Loucy (cell line): ENCODE results near the gene RRN3.
"Not testable (repeated sequence)": the region's sequence is repeated elsewhere in the genome, so short reads cannot be mapped to it uniquely, and the experiment has no call there.

ENCODE experiments used
- H2AFZ ChIP-seq: fragments of 200-600 bp; sonication (generic); 2 replicates; pipeline ENCODE4 v1.6.0; 2016; ENCODE audit warnings: antibody characterized with exemption, mild to moderate bottlenecking, low read length, moderate library complexity
- H3F3A ChIP-seq: fragments of 200-600 bp; 2 replicates; pipeline ENCODE4 v1.6.0; 2016; ENCODE audit warnings: antibody characterized with exemption, low read depth, mild to moderate bottlenecking
- H3K27me3 ChIP-seq: fragments of 200-600 bp; sonication (generic); 2 replicates; pipeline ENCODE4 v1.6.1; 2014; ENCODE audit warnings: low read length, mild to moderate bottlenecking; ENCODE audit not compliant: insufficient read depth, poor library complexity, severe bottlenecking
- H3K36me3 ChIP-seq: fragments of 200-600 bp; sonication (generic); 2 replicates; pipeline ENCODE4 v1.6.1; 2016; ENCODE audit warnings: low read length; ENCODE audit not compliant: insufficient read depth
- H3K4me1 ChIP-seq: fragments of 200-600 bp; sonication (generic); 2 replicates; pipeline ENCODE4 v1.5.1; 2014; ENCODE audit warnings: low read length, mild to moderate bottlenecking; ENCODE audit not compliant: insufficient read depth, poor library complexity, severe bottlenecking
- H3K4me2 ChIP-seq: fragments of 200-600 bp; sonication (generic); 2 replicates; pipeline ENCODE4 v1.6.0; 2014; ENCODE audit warnings: antibody characterized with exemption, low read length, low read depth, mild to moderate bottlenecking; ENCODE audit not compliant: poor library complexity, severe bottlenecking
- H3K4me3 ChIP-seq: fragments of 200-600 bp; sonication (generic); 2 replicates; pipeline ENCODE4 v1.5.1; 2014; ENCODE audit warnings: low read length, mild to moderate bottlenecking, mixed read lengths; ENCODE audit not compliant: poor library complexity, severe bottlenecking
- H3K79me2 ChIP-seq: fragments of 200-600 bp; sonication (generic); 2 replicates; pipeline ENCODE4 v1.6.1; 2014; ENCODE audit warnings: low read length; ENCODE audit not compliant: insufficient read depth
- H3K9ac ChIP-seq: fragments of 200-600 bp; sonication (generic); 2 replicates; pipeline ENCODE4 v1.6.0; 2014; ENCODE audit warnings: mild to moderate bottlenecking, low read depth, low read length, moderate library complexity; ENCODE audit not compliant: poor library complexity, severe bottlenecking
- H3K9me2 ChIP-seq: fragments of 200-600 bp; sonication (generic); replicated peaks from 2 replicates; pipeline ENCODE4 v1.6.1; 2016; ENCODE audit warnings: low read depth, low read length, mixed read lengths
- H3K9me3 ChIP-seq: fragments of 200-600 bp; sonication (generic); 2 replicates; pipeline ENCODE4 v1.6.1; 2014; ENCODE audit warnings: mild to moderate bottlenecking, antibody characterized with exemption, low read length, low read depth; ENCODE audit not compliant: insufficient read depth
- H4K20me1 ChIP-seq: fragments of 200-600 bp; sonication (generic); 2 replicates; pipeline ENCODE4 v1.6.0; 2014; ENCODE audit warnings: antibody characterized with exemption, low read length, mild to moderate bottlenecking; ENCODE audit not compliant: insufficient read depth, poor library complexity, severe bottlenecking

The RRN3 gene

GRCh38 chr16:15132719-15133428, 38.8 kb upstream of the RRN3 start:
- not testable (repeated sequence) for H3K9me2 ChIP-seq, H3K4me1 ChIP-seq, H4K20me1 ChIP-seq, H3K4me3 ChIP-seq, H3F3A ChIP-seq, H3K9me3 ChIP-seq, H3K27me3 ChIP-seq, H3K9ac ChIP-seq, H2AFZ ChIP-seq, H3K79me2 ChIP-seq, H3K36me3 ChIP-seq, H3K4me2 ChIP-seq

GRCh38 chr16:15130943-15131700, 37.0 kb upstream of the RRN3 start:
- H4K20me1 ChIP-seq, H3K27me3 ChIP-seq, H3K4me3 ChIP-seq, H3K4me2 ChIP-seq, H3K9me3 ChIP-seq, H2AFZ ChIP-seq, H3K36me3 ChIP-seq, H3K9ac ChIP-seq, H3K4me1 ChIP-seq, H3K79me2 ChIP-seq, H3K9me2 ChIP-seq, H3F3A ChIP-seq: not testable (repeated sequence)

GRCh38 chr16:15130256-15130932, 36.3 kb upstream of the RRN3 start:
- not testable (repeated sequence) for H3K4me2 ChIP-seq, H3K27me3 ChIP-seq, H3K4me1 ChIP-seq, H3K79me2 ChIP-seq, H3K9me3 ChIP-seq, H3K9me2 ChIP-seq, H3F3A ChIP-seq, H3K4me3 ChIP-seq, H3K36me3 ChIP-seq, H4K20me1 ChIP-seq, H2AFZ ChIP-seq, H3K9ac ChIP-seq

GRCh38 chr16:15127641-15128425, 33.8 kb upstream of the RRN3 start:
- not testable (repeated sequence) for H2AFZ ChIP-seq, H3K9me3 ChIP-seq, H3K4me3 ChIP-seq, H3K27me3 ChIP-seq, H3K9me2 ChIP-seq, H4K20me1 ChIP-seq, H3K4me1 ChIP-seq, H3K79me2 ChIP-seq, H3K36me3 ChIP-seq, H3K4me2 ChIP-seq, H3K9ac ChIP-seq, H3F3A ChIP-seq

- H3K36me3 ChIP-seq, H3K4me1 ChIP-seq, H3K9me3 ChIP-seq, H3F3A ChIP-seq, H3K79me2 ChIP-seq, H3K9ac ChIP-seq, H3K27me3 ChIP-seq, H2AFZ ChIP-seq, H3K9me2 ChIP-seq, H4K20me1 ChIP-seq, H3K4me2 ChIP-seq, H3K4me3 ChIP-seq: not testable (repeated sequence)
These were observed 6.4 kb upstream of the RRN3 start for GRCh38 chr16:15100372-15100987.

- not testable (repeated sequence) for H3K79me2 ChIP-seq, H3K9me2 ChIP-seq, H3K4me3 ChIP-seq, H3K9me3 ChIP-seq, H2AFZ ChIP-seq, H3K9ac ChIP-seq, H3K4me1 ChIP-seq, H3K27me3 ChIP-seq, H3F3A ChIP-seq, H3K36me3 ChIP-seq, H4K20me1 ChIP-seq, H3K4me2 ChIP-seq
These were observed 5.4 kb upstream of the RRN3 start for GRCh38 chr16:15099366-15099909.
